ENCODE results near the gene ARSK. TPM values are rescaled to one million over a fixed set of nuclear protein-coding genes. Genes with fewer than 3 reads are reported as not detected.
"Not testable (repeated sequence)": the region's sequence is repeated elsewhere in the genome, so short reads cannot be mapped to it uniquely, and the experiment has no call there.

ARSK gene
- polyA plus RNA-seq, 5 donors = 9.2 to 18.8 (median 13.6) TPM

- DNase-seq = no peak
Measured at GRCh38 chr5:95620870-95621838, 66.3 kb downstream of the ARSK start.

- no peak for DNase-seq
Measured at GRCh38 chr5:95621839-95622629, 67.1 kb downstream of the ARSK start.

- DNase-seq = no peak
Measured at GRCh38 chr5:95623706-95624105, 68.8 kb downstream of the ARSK start.

GRCh38 chr5:95624368-95624767, 69.5 kb downstream of the ARSK start:
- no peak for DNase-seq

GRCh38 chr5:95626701-95627100, 71.8 kb downstream of the ARSK start:
- no peak for DNase-seq

- DNase-seq = no peak
Measured at GRCh38 chr5:95627971-95628810, 73.3 kb downstream of the ARSK start.

- no peak for DNase-seq
Measured at GRCh38 chr5:95628933-95629332, 74.0 kb downstream of the ARSK start.

- DNase-seq = no peak
Measured at GRCh38 chr5:95630394-95630917, 75.6 kb downstream of the ARSK start.

GRCh38 chr5:95631255-95631958, 76.5 kb downstream of the ARSK start:
- DNase-seq = no peak

GRCh38 chr5:95631991-95632675, 77.2 kb downstream of the ARSK start:
- no peak for DNase-seq

- DNase-seq = not testable (repeated sequence)
Measured at GRCh38 chr5:95632942-95633341, 78.0 kb downstream of the ARSK start.

GRCh38 chr5:95633671-95634070, 78.8 kb downstream of the ARSK start:
- no peak for DNase-seq

- no peak for DNase-seq
Measured at GRCh38 chr5:95634081-95634480, 79.2 kb downstream of the ARSK start.

GRCh38 chr5:95638632-95639031, 83.7 kb downstream of the ARSK start:
- no peak for DNase-seq

- DNase-seq = no peak
Measured at GRCh38 chr5:95641741-95642220, 86.9 kb downstream of the ARSK start.

GRCh38 chr5:95643152-95643551, 88.3 kb downstream of the ARSK start:
- DNase-seq = no peak

- DNase-seq = no peak
Measured at GRCh38 chr5:95644351-95645042, 89.6 kb downstream of the ARSK start.

- DNase-seq = not testable (repeated sequence)
Measured at GRCh38 chr5:95646226-95646568, 91.3 kb downstream of the ARSK start.
